ENCODE results near the gene PRSS50. TPM values are rescaled to one million over a fixed set of nuclear protein-coding genes. Genes with fewer than 3 reads are reported as not detected.

The PRSS50 gene
- total RNA-seq, 2 donors from 2014 or later: not detected

DNA sequence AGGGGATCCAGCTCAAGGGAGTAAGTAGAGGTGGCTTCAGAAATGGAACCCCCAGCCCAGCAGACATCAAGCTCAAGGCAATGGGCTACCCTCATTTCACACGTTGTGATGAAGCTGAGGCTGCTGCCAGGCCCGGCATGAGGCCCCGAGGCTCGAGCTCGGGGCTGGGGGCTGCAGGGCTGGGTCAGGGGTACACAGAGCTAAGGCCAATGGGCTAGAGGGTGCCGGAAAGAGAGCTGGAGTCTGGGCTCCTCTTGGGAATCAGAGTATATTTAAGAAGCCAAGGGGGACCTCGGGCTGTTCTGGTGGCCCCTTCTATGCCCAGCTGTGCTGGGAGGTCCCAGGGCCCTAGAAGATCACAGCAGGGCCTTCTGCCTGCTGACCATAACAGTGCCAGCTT lies 7.4 kb downstream of the PRSS50 start:
- H3K27ac ChIP-seq: no peak overlapping the region
- TF ChIP-seq, protein P1, sequence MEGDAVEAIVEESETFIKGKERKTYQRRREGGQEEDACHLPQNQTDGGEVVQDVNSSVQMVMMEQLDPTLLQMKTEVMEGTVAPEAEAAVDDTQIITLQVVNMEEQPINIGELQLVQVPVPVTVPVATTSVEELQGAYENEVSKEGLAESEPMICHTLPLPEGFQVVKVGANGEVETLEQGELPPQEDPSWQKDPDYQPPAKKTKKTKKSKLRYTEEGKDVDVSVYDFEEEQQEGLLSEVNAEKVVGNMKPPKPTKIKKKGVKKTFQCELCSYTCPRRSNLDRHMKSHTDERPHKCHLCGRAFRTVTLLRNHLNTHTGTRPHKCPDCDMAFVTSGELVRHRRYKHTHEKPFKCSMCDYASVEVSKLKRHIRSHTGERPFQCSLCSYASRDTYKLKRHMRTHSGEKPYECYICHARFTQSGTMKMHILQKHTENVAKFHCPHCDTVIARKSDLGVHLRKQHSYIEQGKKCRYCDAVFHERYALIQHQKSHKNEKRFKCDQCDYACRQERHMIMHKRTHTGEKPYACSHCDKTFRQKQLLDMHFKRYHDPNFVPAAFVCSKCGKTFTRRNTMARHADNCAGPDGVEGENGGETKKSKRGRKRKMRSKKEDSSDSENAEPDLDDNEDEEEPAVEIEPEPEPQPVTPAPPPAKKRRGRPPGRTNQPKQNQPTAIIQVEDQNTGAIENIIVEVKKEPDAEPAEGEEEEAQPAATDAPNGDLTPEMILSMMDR (IDR thresholded peaks at IDR 0.05): no peak
- intact Hi-C loops (cut with DNase I): no loop called here
- no peak overlapping the region for H3K9ac ChIP-seq (ENCODE audit: low read depth in 2 of 2, low read length in 2 of 2)
- H3K4me1 ChIP-seq: no peaks in the 10 kb centered on the region
- no peak for DNase-seq
- H3K36me3 ChIP-seq: no peaks in the 10 kb centered on the region
- no peak overlapping the region for H3K4me3 ChIP-seq
- no peaks in the 10 kb centered on the region for H3K27me3 ChIP-seq
- H3K9me3 ChIP-seq: no peaks in the 10 kb centered on the region

DNA sequence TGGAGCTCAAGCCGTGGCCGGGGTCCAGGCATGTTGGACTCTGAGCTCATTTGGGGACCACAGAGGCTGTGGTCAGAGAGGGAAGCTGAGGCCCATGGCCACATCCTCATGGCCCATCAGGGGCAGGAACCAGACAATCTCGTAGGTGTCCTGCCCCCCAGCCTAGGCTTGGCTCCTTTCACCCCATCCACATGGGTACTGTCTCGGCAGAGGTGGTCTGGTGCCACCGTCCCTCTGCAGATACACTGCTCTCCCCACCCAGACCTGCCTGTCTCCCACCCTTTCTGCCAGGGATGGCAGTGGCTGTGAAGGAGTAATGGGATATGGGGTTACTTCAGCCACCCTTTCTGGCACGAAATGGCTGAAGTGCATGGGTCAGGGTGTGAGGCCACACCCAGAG lies 7.9 kb downstream of the PRSS50 start:
- no peaks in the 10 kb centered on the region for H3K4me1 ChIP-seq
- DNase-seq: no peak
- H3K27me3 ChIP-seq: no peaks in the 10 kb centered on the region
- H3K4me3 ChIP-seq: no peak overlapping the region
- no peaks in the 10 kb centered on the region for H3K9me3 ChIP-seq
- TF ChIP-seq, protein P1 (IDR thresholded peaks at IDR 0.05): no peak
- intact Hi-C loops (cut with DNase I): loop anchor here (5.0 to 10.0 kb wide), 2 partner anchors 288 to 615 kb away; no protein-coding TSS in a partner anchor
- H3K9ac ChIP-seq (ENCODE audit: low read depth in 2 of 2, low read length in 2 of 2): no peak overlapping the region
- H3K36me3 ChIP-seq: no peaks in the 10 kb centered on the region
- no peak overlapping the region for H3K27ac ChIP-seq

DNA sequence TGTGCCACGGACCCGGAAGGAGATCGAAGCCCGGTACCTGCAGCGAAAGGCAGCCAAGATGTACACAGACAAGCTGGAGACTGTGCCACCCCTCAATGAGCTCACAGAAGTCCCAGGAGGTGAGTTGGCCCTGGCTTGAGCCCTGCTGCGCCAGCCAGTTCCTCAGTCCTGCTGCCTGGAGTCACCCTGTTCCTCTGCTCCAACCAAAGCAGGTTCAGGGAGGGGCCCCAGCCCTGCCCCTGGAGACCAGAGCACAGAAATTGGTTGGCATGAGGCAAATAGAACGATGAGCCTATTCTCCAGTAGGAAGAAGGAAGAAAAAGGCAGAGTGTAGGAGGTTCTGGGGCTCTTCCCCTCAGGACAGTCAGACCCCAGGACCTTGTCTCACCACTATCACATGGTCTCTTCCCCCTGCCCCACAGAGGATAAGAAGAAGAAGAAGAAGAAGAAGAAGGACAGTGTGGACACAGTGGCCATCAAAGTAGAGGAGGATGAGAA lies 8.5 kb downstream of the PRSS50 start:
- no peaks in the 10 kb centered on the region for H3K9me3 ChIP-seq
- no peaks in the 10 kb centered on the region for H3K27me3 ChIP-seq
- intact Hi-C loops (cut with DNase I): loop anchor here (5.0 to 10.0 kb wide), 2 partner anchors 288 to 616 kb away; no protein-coding TSS in a partner anchor
- no peak overlapping the region for H3K27ac ChIP-seq
- no peaks in the 10 kb centered on the region for H3K4me1 ChIP-seq
- H3K4me3 ChIP-seq: no peak overlapping the region
- no peak for DNase-seq
- no peaks in the 10 kb centered on the region for H3K36me3 ChIP-seq
- no peak overlapping the region for H3K9ac ChIP-seq (ENCODE audit: low read depth in 2 of 2, low read length in 2 of 2)
- TF ChIP-seq, protein P1 (IDR thresholded peaks at IDR 0.05): no peak

DNA sequence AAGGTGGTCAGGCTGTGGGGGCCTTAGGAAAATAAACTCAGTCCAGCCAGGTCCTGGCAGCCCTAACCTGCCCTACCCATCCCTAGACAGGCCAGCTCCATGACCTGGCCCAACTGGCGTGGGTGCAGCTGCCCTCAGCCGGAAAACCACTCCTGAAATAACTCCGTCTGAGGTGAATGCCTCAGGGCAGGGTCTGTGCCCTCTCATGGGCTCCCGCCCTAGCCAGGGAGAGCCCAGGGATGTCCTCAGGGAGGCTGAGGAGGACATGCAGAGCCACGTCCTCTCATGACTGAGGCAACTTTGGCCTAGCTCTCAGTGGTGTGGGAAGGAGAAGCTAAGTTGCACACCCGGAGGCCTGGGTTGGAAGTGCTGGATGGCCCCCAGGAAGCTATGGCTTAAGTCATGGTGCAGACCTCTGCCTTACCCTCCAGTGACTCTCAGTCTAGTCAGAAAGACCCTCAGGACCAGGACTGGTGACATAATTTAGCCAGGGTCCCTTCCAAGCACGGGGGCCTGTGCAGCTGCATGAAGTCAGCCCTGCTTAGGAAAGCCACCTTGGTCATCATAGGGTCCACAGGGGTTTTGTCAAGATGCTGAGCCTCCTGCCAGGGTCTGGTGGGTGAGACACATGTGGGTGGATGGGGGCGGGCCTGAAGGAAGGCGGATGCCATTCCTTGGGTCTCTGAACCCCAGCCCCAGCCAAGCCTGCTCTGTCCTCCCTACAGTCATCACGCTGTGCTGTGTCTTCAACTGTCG lies 9.1 kb downstream of the PRSS50 start:
- Histone ChIP-seq H3K27me3 (no peaks in the 10 kb centered on the region), H3K4me3 (no peak overlapping the region), H3K27ac (no peak overlapping the region), H3K9ac (ENCODE audit: low read depth in 2 of 2, low read length in 2 of 2) (no peak overlapping the region), H3K4me1 (no peaks in the 10 kb centered on the region), H3K36me3 (no peaks in the 10 kb centered on the region), H3K9me3 (no peaks in the 10 kb centered on the region)
- TF ChIP-seq, protein P1 (IDR thresholded peaks at IDR 0.05): no peak
- intact Hi-C loops (cut with DNase I): loop anchor here (5.0 to 10.0 kb wide), 2 partner anchors 289 to 616 kb away; no protein-coding TSS in a partner anchor
- DNase-seq: no peak

DNA sequence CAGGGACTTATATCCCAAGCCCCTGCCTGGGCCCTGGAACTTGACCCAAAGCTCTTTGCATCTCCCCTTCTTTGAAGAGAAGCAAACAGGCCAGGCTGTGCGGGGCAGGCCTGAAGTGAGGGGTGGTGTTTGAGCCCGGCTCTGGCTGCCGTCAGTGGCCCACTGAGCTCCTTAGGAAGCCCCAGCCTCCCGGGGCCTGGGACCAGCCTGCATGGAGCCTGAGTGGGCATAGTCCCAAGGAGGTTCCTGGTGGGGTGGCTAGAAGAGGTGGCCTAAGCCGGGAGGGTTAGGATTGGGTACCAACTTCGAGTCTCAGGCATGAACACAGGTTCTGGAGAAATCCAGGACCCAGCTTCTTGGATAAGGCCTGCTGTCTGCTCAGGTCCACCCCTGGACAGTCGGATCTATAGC lies 10.1 kb downstream of the PRSS50 start:
- no peak overlapping the region for H3K27ac ChIP-seq
- H3K9ac ChIP-seq (ENCODE audit: low read depth in 2 of 2, low read length in 2 of 2): no peak overlapping the region
- DNase-seq: no peak
- no peaks in the 10 kb centered on the region for H3K9me3 ChIP-seq
- intact Hi-C loops (cut with DNase I): loop anchor here (5.0 to 10.0 kb wide), 2 partner anchors 290 to 617 kb away; no protein-coding TSS in a partner anchor
- H3K36me3 ChIP-seq: no peaks in the 10 kb centered on the region
- H3K4me3 ChIP-seq: no peak overlapping the region
- no peaks in the 10 kb centered on the region for H3K4me1 ChIP-seq
- H3K27me3 ChIP-seq: no peaks in the 10 kb centered on the region
- TF ChIP-seq, protein P1 (IDR thresholded peaks at IDR 0.05): no peak

Measured in colonic mucosa (tissue), 4 donors.